ENCODE measurements around the gene NPTXR. TPM values are rescaled to one million over a fixed set of nuclear protein-coding genes. Genes with fewer than 3 reads are reported as not detected.
A peak's percentile ranks its signal among the peaks of the same experiment; 100 is the strongest.

Gene NPTXR
- total RNA-seq, 1 experiment from 2014 or later, result 12.8 TPM

DNA sequence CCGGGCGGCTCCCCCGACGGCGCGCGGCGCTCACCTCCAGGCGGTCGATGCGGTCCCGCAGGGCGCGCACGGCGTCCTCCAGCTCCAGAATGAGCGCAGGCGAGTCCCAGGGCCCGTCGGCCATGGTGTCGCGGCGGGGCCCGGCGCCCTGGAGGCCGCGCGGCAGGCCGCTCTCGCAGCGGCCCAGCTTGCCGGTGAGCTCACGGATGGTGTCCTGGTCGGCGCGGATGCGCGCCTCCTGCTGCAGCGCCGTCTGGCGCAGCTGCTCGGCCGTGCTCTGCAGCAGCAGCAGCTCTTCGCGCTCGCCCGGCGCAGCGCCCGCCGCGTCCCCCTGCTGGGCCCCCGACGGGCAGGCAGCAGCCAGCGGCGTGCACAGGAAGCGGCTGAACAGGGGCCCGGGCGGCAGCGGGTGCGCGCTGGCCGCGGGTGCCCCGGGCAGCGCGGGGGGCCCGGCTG lies 599 bp downstream of the NPTXR start:
- H3K27me3 ChIP-seq (ENCODE audit: insufficient read depth, low read length), result no peaks in the 10 kb centered on the region
- peak overlapping the region; percentile 81 for H3K4me2 ChIP-seq (ENCODE audit: low read length)
- H3K9me3 ChIP-seq (ENCODE audit: control insufficient read depth in 1 of 2, insufficient read depth in 1 of 2, low read depth in 1 of 2, low read length in 2 of 2), result no peaks in the 10 kb centered on the region
- no peaks in the 10 kb centered on the region for H3K36me3 ChIP-seq (ENCODE audit: control insufficient read depth in 1 of 2, insufficient read depth in 2 of 2, low read length in 2 of 2)
- intact Hi-C loops (cut with micrococcal nuclease), result loop anchor here (5.0 kb wide), 1 partner anchor 76 kb away; no protein-coding TSS in a partner anchor
- H2AFZ ChIP-seq (ENCODE audit: low read depth, low read length, poor library complexity, severe bottlenecking), result no peak overlapping the region
- no peak for DNase-seq (ENCODE audit: low read depth, low spot score)
- ChIA-PET RAD21 (ENCODE audit: low non-redundant PET in 1 of 2, low total read pairs in 2 of 2, uncharacterized antibody in 2 of 2, unreplicated experiment in 2 of 2) (interaction anchor here (0.9 to 1.1 kb wide), 2 partner anchors 74 kb away, joined by 3 to 5 read pairs; no protein-coding TSS in a partner anchor), POLR2A (interaction anchor here (1.0 to 2.5 kb wide), 2 partner anchors 10 to 41 kb away, joined by 3 to 9 read pairs; no protein-coding TSS in a partner anchor), CTCF (interaction anchor here (1.1 to 3.0 kb wide), 4 partner anchors 41 to 160 kb away, joined by 3 to 16 read pairs (median 4); no protein-coding TSS in a partner anchor)
- peak overlapping the region; percentile 35 to 64 for H3K4me3 ChIP-seq (replicated peaks in 1 of 2; ENCODE audit: low read depth in 1 of 2, low read length in 2 of 2)
- ATAC-seq, result peak; percentile 77
- peak overlapping the region; percentile 82 for H3K27ac ChIP-seq (ENCODE audit: low read depth, low read length)
- H3K9me2 ChIP-seq (ENCODE audit: insufficient read depth), result no peaks in the 10 kb centered on the region
- H3K9ac ChIP-seq (ENCODE audit: low read length), result peak overlapping the region; percentile 64
- no peaks in the 10 kb centered on the region for H4K20me1 ChIP-seq (ENCODE audit: insufficient read depth)
- peaks cover 23 to 40% of the 10 kb centered on the region in 2 experiments for H3K4me1 ChIP-seq (ENCODE audit: control insufficient read depth in 1 of 2, insufficient read depth in 2 of 2, low read length in 2 of 2)
- 0 out of 2 replicates have a peak, but pooled peaks cover 6% of the 10 kb centered on the region for H3K79me2 ChIP-seq (ENCODE audit: insufficient read depth, low read length)
- no TSS peak for BruUV-seq (replicated peaks)
- TF ChIP-seq, protein P1, sequence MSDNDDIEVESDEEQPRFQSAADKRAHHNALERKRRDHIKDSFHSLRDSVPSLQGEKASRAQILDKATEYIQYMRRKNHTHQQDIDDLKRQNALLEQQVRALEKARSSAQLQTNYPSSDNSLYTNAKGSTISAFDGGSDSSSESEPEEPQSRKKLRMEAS (IDR thresholded peaks at IDR 0.05), result peak; percentile 41
- TF ChIP-seq POLR2A (IDR thresholded peaks at IDR 0.05; ENCODE audit: borderline replicate concordance, extremely low read depth, insufficient read depth, insufficient read length), result no peak
- no peak for TF ChIP-seq SRF (IDR thresholded peaks at IDR 0.05; ENCODE audit: low read depth)
- no peak for TF ChIP-seq SP1 (IDR thresholded peaks at IDR 0.05; ENCODE audit: low read depth)
- TF ChIP-seq ZFX (IDR thresholded peaks at IDR 0.05), result peak; percentile 86; the same call in 1 of the 2 replicates
- TF ChIP-seq EZH2 (IDR thresholded peaks at IDR 0.05), result no peak
- no peak for TF ChIP-seq EGR1 (IDR thresholded peaks at IDR 0.05; ENCODE audit: low read depth)
- TF ChIP-seq SIN3A (IDR thresholded peaks at IDR 0.05; ENCODE audit: low read depth), result no peak
- no peak for TF ChIP-seq CBX3 (IDR thresholded peaks at IDR 0.05; ENCODE audit: low read depth)
- TF ChIP-seq JUND (IDR thresholded peaks at IDR 0.05), result no peak
- TF ChIP-seq CEBPB (IDR thresholded peaks at IDR 0.05; ENCODE audit: low read depth), result no peak
- no peak for TF ChIP-seq POLR2AphosphoS5 (IDR thresholded peaks at IDR 0.05; ENCODE audit: low read depth, low read length)
- TF ChIP-seq YY1 (IDR thresholded peaks at IDR 0.05; ENCODE audit: extremely low read depth, insufficient replicate concordance, low read depth, low read length), result no peak
- TF ChIP-seq, protein P2, sequence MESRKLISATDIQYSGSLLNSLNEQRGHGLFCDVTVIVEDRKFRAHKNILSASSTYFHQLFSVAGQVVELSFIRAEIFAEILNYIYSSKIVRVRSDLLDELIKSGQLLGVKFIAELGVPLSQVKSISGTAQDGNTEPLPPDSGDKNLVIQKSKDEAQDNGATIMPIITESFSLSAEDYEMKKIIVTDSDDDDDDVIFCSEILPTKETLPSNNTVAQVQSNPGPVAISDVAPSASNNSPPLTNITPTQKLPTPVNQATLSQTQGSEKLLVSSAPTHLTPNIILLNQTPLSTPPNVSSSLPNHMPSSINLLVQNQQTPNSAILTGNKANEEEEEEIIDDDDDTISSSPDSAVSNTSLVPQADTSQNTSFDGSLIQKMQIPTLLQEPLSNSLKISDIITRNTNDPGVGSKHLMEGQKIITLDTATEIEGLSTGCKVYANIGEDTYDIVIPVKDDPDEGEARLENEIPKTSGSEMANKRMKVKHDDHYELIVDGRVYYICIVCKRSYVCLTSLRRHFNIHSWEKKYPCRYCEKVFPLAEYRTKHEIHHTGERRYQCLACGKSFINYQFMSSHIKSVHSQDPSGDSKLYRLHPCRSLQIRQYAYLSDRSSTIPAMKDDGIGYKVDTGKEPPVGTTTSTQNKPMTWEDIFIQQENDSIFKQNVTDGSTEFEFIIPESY (IDR thresholded peaks at IDR 0.05; ENCODE audit: extremely low read depth, insufficient replicate concordance, low read length), result no peak
- no peak for TF ChIP-seq FOSL1 (IDR thresholded peaks at IDR 0.05; ENCODE audit: low read depth)
- no peak for TF ChIP-seq RAD21 (IDR thresholded peaks at IDR 0.05; ENCODE audit: low read depth)
- TF ChIP-seq ZNF274 (IDR thresholded peaks at IDR 0.05; ENCODE audit: low read depth, low read length), result no peak
- TF ChIP-seq, protein P3, sequence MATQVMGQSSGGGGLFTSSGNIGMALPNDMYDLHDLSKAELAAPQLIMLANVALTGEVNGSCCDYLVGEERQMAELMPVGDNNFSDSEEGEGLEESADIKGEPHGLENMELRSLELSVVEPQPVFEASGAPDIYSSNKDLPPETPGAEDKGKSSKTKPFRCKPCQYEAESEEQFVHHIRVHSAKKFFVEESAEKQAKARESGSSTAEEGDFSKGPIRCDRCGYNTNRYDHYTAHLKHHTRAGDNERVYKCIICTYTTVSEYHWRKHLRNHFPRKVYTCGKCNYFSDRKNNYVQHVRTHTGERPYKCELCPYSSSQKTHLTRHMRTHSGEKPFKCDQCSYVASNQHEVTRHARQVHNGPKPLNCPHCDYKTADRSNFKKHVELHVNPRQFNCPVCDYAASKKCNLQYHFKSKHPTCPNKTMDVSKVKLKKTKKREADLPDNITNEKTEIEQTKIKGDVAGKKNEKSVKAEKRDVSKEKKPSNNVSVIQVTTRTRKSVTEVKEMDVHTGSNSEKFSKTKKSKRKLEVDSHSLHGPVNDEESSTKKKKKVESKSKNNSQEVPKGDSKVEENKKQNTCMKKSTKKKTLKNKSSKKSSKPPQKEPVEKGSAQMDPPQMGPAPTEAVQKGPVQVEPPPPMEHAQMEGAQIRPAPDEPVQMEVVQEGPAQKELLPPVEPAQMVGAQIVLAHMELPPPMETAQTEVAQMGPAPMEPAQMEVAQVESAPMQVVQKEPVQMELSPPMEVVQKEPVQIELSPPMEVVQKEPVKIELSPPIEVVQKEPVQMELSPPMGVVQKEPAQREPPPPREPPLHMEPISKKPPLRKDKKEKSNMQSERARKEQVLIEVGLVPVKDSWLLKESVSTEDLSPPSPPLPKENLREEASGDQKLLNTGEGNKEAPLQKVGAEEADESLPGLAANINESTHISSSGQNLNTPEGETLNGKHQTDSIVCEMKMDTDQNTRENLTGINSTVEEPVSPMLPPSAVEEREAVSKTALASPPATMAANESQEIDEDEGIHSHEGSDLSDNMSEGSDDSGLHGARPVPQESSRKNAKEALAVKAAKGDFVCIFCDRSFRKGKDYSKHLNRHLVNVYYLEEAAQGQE (IDR thresholded peaks at IDR 0.05; ENCODE audit: low read depth), result no peak
- no peak for TF ChIP-seq EZH2phosphoT487 (IDR thresholded peaks at IDR 0.05; ENCODE audit: borderline replicate concordance)
- TF ChIP-seq, protein P4, sequence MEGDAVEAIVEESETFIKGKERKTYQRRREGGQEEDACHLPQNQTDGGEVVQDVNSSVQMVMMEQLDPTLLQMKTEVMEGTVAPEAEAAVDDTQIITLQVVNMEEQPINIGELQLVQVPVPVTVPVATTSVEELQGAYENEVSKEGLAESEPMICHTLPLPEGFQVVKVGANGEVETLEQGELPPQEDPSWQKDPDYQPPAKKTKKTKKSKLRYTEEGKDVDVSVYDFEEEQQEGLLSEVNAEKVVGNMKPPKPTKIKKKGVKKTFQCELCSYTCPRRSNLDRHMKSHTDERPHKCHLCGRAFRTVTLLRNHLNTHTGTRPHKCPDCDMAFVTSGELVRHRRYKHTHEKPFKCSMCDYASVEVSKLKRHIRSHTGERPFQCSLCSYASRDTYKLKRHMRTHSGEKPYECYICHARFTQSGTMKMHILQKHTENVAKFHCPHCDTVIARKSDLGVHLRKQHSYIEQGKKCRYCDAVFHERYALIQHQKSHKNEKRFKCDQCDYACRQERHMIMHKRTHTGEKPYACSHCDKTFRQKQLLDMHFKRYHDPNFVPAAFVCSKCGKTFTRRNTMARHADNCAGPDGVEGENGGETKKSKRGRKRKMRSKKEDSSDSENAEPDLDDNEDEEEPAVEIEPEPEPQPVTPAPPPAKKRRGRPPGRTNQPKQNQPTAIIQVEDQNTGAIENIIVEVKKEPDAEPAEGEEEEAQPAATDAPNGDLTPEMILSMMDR (IDR thresholded peaks at IDR 0.05 in 2 of 3, conservative IDR thresholded peaks at IDR 0.05 in 1 of 3; ENCODE audit: borderline replicate concordance in 1 of 3, insufficient read depth in 1 of 3, low read depth in 2 of 3, low read length in 2 of 3), result peak in 2 of 3 experiments; percentile 14 to 28; a peak in 3 of 6 replicates
- no peak for TF ChIP-seq ELF1 (IDR thresholded peaks at IDR 0.05; ENCODE audit: borderline replicate concordance, low read depth)

Data from HCT116 (cell line).